ENCODE data around the gene PTPRK.

Gene PTPRK

DNA sequence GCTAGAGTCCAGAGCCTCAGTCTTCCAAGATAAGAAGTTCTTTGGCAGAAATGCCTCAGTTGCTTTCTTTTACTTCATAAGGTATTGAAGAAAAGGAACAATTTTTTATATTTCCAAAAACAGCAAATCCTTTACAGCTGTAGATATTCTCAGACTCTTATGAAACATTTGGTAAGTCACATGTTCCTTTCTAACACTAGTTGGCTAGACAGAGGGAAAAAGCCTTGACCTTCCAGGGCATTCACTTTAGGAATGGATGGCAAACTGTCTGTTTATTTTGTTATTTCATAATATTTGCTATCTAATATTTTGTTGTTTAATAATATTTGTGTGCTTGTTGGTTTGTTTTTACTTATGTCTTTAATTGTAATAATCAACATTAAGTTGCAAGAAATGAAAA lies 140.8 kb downstream of the PTPRK start:
- DNase-seq = no peak

DNA sequence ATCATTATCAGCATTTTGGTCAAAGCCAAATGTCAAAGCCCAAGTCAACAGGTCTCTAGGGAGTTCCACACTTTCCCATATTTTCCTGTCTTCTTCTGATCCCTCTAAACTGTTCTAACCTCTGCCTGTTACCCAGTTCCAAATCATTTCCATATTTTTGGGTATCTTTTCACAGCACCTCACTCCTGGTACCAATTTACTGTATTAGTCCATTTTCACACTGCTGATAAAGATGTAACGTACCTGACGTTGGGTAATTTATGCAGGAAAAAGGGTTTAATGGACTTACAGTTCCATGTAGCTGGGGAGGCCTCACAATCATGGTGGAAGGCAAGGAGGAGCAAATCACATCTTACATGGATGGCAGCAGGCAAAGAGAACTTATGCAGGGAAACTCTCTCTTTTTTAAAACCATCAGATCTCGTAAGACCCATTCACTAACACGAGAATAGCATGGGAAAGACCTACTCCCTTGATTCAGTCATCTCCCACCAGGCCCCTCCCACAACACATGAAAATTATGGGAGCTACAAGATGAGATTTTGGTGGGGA lies 143.4 kb downstream of the PTPRK start:
- no peak for DNase-seq

DNA sequence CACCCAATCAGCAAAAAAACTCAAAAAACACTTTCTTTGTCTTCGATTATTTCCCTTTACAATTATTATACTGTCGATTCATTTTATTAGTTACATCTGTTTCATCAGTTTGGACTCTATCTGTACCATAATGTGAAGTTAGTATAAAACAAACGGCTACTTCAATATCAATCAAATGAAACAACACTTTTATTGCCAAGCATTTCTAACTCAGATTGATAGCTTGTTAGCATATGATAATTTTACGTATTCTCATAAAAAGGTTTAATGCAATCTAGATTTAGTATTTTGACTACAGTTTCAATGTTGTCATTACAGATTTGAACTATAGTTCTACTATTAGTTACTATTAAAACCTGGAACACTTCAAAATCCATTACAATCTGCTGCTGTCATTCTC lies 149.3 kb downstream of the PTPRK start:
- DNase-seq = no peak

GRCh38 chr6:128370072-128370471 lies 150.3 kb downstream of the PTPRK start:
- no peak for DNase-seq

GRCh38 chr6:128368213-128368944 lies 152.0 kb downstream of the PTPRK start:
- DNase-seq = no peak

- no peak for DNase-seq
Observed at GRCh38 chr6:128367437-128367836, 153.0 kb downstream of the PTPRK start.

- no peak for DNase-seq
Observed at GRCh38 chr6:128365520-128366160, 154.8 kb downstream of the PTPRK start.

GRCh38 chr6:128364766-128365519 lies 155.5 kb downstream of the PTPRK start:
- DNase-seq = no peak

GRCh38 chr6:128363020-128363813 lies 157.2 kb downstream of the PTPRK start:
- no peak for DNase-seq

- no peak for DNase-seq
Observed at GRCh38 chr6:128361378-128361777, 159.0 kb downstream of the PTPRK start.

DNA sequence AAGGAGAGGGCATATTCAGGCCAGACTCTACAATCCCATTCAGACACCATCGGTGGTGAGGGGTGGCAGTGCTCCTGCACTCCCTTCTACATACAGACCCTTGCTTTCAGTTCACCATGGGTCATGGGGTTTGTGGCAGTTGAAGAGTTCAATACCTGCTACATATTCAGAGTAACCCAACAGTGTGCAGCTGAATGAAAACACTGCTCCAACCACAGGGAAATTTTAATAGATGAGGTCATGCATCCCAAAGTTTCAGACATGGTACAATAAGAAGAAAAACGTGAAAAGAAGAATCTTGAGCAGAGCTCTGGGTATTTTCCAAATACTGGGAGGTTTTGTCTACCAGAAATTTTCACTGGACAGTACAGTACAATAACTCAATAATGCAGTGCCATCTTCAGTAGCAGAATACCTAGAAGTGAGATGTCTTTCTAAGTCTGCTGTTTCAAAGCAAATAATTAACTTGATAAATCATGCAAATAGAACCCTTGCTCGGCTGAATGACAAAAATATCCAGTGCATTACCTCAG lies 162.1 kb downstream of the PTPRK start:
- DNase-seq = no peak

GRCh38 chr6:128357392-128358130 lies 162.8 kb downstream of the PTPRK start:
- no peak for DNase-seq

DNA sequence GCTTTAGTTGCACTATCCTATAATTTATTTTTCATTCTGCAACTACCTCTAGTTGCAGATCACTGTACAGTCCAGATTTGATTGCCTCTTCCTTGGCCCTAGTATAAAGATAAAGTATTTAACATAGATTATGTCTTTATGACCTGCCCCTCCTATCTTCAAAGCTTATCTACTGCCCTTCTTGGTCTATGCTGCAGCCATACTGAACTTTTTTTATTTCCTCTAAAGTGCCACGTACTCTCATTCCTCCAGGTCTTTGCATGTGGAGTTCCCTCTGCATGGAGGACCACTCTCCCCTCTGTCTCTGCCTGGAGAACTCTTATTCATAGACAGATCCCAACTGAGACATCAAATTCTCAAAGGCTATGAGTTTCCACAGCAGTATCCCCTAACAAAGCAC lies 168.0 kb downstream of the PTPRK start:
- no peak for DNase-seq

DNA sequence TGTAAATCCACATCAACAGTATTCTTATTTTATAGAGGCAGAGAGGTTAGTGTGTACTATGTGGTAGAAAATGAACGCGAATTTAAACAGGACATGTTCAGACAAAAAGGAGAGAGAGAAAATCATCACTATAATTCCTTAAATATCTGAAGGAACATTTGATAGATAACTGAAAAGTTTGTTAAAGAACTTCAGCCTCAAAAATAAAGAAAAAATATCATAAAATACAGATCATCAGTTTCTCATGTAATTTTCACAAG lies 169.2 kb downstream of the PTPRK start:
- no peak for DNase-seq

GRCh38 chr6:128350416-128351254 lies 169.8 kb downstream of the PTPRK start:
- DNase-seq = no peak

GRCh38 chr6:128347123-128347522 lies 173.3 kb downstream of the PTPRK start:
- DNase-seq = no peak

GRCh38 chr6:128346569-128346968 lies 173.8 kb downstream of the PTPRK start:
- DNase-seq = no peak

DNA sequence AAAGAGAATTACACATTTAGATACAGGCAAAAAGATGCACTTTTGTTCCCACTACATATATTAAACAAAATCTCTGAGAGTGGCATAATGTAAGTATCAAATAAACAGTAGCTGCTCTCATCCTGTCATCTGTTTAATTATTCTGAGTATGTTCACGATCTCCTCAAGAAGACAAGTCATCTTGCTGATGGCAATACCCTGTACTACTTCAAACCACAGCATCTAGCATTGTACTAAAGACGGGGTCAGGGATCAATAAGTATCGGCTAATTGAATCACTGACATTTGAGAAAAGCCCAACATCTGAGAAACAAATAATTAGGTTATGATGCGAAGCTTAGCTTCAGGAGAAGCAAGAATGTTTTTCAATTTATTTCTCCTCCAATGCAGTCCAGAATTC lies 175.1 kb downstream of the PTPRK start:
- no peak for DNase-seq

- no peak for DNase-seq
Observed at GRCh38 chr6:128343706-128344105, 176.7 kb downstream of the PTPRK start.

GRCh38 chr6:128339635-128340450 lies 180.6 kb downstream of the PTPRK start:
- DNase-seq = no peak
